ENCODE measurements around the gene TIMM22.

Gene TIMM22

GRCh38 chr17:1001640-1002411 lies 4.9 kb downstream of the TIMM22 start:
- peak overlapping the region; percentile 65 for H3K23ac ChIP-seq (ENCODE audit: low read depth, low read length, poor library complexity)
- peak overlapping the region in 1 of 2 donors; percentile 5 for H3K4me3 ChIP-seq (ENCODE audit: low read length in 2 of 2)
- H3K9ac ChIP-seq (ENCODE audit: low read depth, low read length, poor library complexity), result peak overlapping the region; percentile 33
- no peak overlapping the region for H3K14ac ChIP-seq (ENCODE audit: low read length)
- no peak overlapping the region for H3K27ac ChIP-seq (replicated peaks; ENCODE audit: low read length)
- H4K8ac ChIP-seq (ENCODE audit: low read depth, low read length), result no peak overlapping the region
- H2BK12ac ChIP-seq (ENCODE audit: low read length), result no peak overlapping the region
- H3K79me1 ChIP-seq (ENCODE audit: low read depth, low read length), result peaks cover 4% of the 10 kb centered on the region
- H3K4me1 ChIP-seq (ENCODE audit: control insufficient read depth in 2 of 2, insufficient read depth in 1 of 2, low read depth in 1 of 2, low read length in 2 of 2), result peaks cover 3% of the 10 kb centered on the region in 2 donors
- no peak for DNase-seq (ENCODE audit: low spot score)
- no peak overlapping the region for H2AFZ ChIP-seq (ENCODE audit: low read length)
- H3K27me3 ChIP-seq (ENCODE audit: control insufficient read depth in 3 of 3, insufficient read depth in 3 of 3, low read depth in 1 of 3, low read length in 3 of 3), result no peaks in the 10 kb centered on the region
- no peak overlapping the region for H2BK120ac ChIP-seq (ENCODE audit: low read depth, low read length)
- peaks cover 51 to 73% of the 10 kb centered on the region in 2 donors for H3K36me3 ChIP-seq (replicated peaks in 1 of 2; ENCODE audit: control insufficient read depth in 2 of 2, insufficient read depth in 2 of 2, low read length in 2 of 2)
- H2AK5ac ChIP-seq (ENCODE audit: low read depth, low read length), result no peak overlapping the region
- no peak overlapping the region for H3K4ac ChIP-seq (ENCODE audit: low read length)
- WGBS, 2 donors (ENCODE audit: extremely low coverage in 2 of 2, insufficient read length in 2 of 2, insufficient replicate concordance in 1 of 2), result no CpG with 5 or more reads among the region's 18 CpGs
- H4K91ac ChIP-seq (ENCODE audit: low read depth, low read length, poor library complexity), result no peak overlapping the region
- H2BK15ac ChIP-seq (ENCODE audit: low read length), result no peak overlapping the region
- H3K9me3 ChIP-seq (replicated peaks in 1 of 2; ENCODE audit: control insufficient read depth in 2 of 2, insufficient read depth in 1 of 2, low read depth in 1 of 2, low read length in 2 of 2), result no peaks in the 10 kb centered on the region
- no peak overlapping the region for H3K4me2 ChIP-seq (ENCODE audit: insufficient read depth, low read length, poor library complexity, severe bottlenecking)
- no peak overlapping the region for H3K18ac ChIP-seq (ENCODE audit: low read length)
- H2BK5ac ChIP-seq (ENCODE audit: low read length), result no peak overlapping the region

- Histone ChIP-seq H2BK120ac (ENCODE audit: low read depth, low read length) (no peak overlapping the region), H4K8ac (ENCODE audit: low read depth, low read length) (no peak overlapping the region), H2BK5ac (ENCODE audit: low read length) (no peak overlapping the region), H3K14ac (ENCODE audit: low read length) (no peak overlapping the region), H2AFZ (ENCODE audit: low read length) (no peak overlapping the region), H3K4ac (ENCODE audit: low read length) (no peak overlapping the region), H3K4me1 (ENCODE audit: control insufficient read depth in 2 of 2, insufficient read depth in 1 of 2, low read depth in 1 of 2, low read length in 2 of 2) (peaks cover 3% of the 10 kb centered on the region in 2 donors), H3K36me3 (replicated peaks in 1 of 2; ENCODE audit: control insufficient read depth in 2 of 2, insufficient read depth in 2 of 2, low read length in 2 of 2) (peaks cover 53 to 78% of the 10 kb centered on the region in 2 donors), H3K18ac (ENCODE audit: low read length) (no peak overlapping the region), H2BK12ac (ENCODE audit: low read length) (no peak overlapping the region), H4K91ac (ENCODE audit: low read depth, low read length, poor library complexity) (no peak overlapping the region), H2BK15ac (ENCODE audit: low read length) (no peak overlapping the region), H3K27ac (replicated peaks; ENCODE audit: low read length) (no peak overlapping the region), H3K79me1 (ENCODE audit: low read depth, low read length) (peaks cover under 1% of the 10 kb centered on the region), H3K4me2 (ENCODE audit: insufficient read depth, low read length, poor library complexity, severe bottlenecking) (no peak overlapping the region), H3K23ac (ENCODE audit: low read depth, low read length, poor library complexity) (no peak overlapping the region), H3K9ac (ENCODE audit: low read depth, low read length, poor library complexity) (no peak overlapping the region), H3K27me3 (ENCODE audit: control insufficient read depth in 3 of 3, insufficient read depth in 3 of 3, low read depth in 1 of 3, low read length in 3 of 3) (no peaks in the 10 kb centered on the region), H3K4me3 (ENCODE audit: low read length in 2 of 2) (no peak overlapping the region), H3K9me3 (replicated peaks in 1 of 2; ENCODE audit: control insufficient read depth in 2 of 2, insufficient read depth in 1 of 2, low read depth in 1 of 2, low read length in 2 of 2) (no peaks in the 10 kb centered on the region), H2AK5ac (ENCODE audit: low read depth, low read length) (no peak overlapping the region)
- WGBS, 2 donors (ENCODE audit: extremely low coverage in 2 of 2, insufficient read length in 2 of 2, insufficient replicate concordance in 1 of 2), result no CpG with 5 or more reads among the region's 4 CpGs
- DNase-seq (ENCODE audit: low spot score), result no peak
Measured at GRCh38 chr17:1002412-1002753, 5.5 kb downstream of the TIMM22 start.

GRCh38 chr17:1002771-1003555 lies 6.0 kb downstream of the TIMM22 start:
- H2AK5ac ChIP-seq (ENCODE audit: low read depth, low read length), result no peak overlapping the region
- no peak overlapping the region for H3K18ac ChIP-seq (ENCODE audit: low read length)
- H2BK5ac ChIP-seq (ENCODE audit: low read length), result no peak overlapping the region
- no peak overlapping the region for H2AFZ ChIP-seq (ENCODE audit: low read length)
- no peak overlapping the region for H3K9ac ChIP-seq (ENCODE audit: low read depth, low read length, poor library complexity)
- H3K4me3 ChIP-seq (ENCODE audit: low read length in 2 of 2), result no peak overlapping the region
- H3K4me2 ChIP-seq (ENCODE audit: insufficient read depth, low read length, poor library complexity, severe bottlenecking), result no peak overlapping the region
- WGBS, 2 donors (ENCODE audit: extremely low coverage in 2 of 2, insufficient read length in 2 of 2, insufficient replicate concordance in 1 of 2), result no CpG with 5 or more reads among the region's 19 CpGs
- no peak overlapping the region for H3K27ac ChIP-seq (replicated peaks; ENCODE audit: low read length)
- DNase-seq (ENCODE audit: low spot score), result no peak
- H3K23ac ChIP-seq (ENCODE audit: low read depth, low read length, poor library complexity), result no peak overlapping the region
- peaks cover 0 to under 1% of the 10 kb centered on the region in 2 donors for H3K4me1 ChIP-seq (ENCODE audit: control insufficient read depth in 2 of 2, insufficient read depth in 1 of 2, low read depth in 1 of 2, low read length in 2 of 2)
- H3K9me3 ChIP-seq (replicated peaks in 1 of 2; ENCODE audit: control insufficient read depth in 2 of 2, insufficient read depth in 1 of 2, low read depth in 1 of 2, low read length in 2 of 2), result no peaks in the 10 kb centered on the region
- no peaks in the 10 kb centered on the region for H3K27me3 ChIP-seq (ENCODE audit: control insufficient read depth in 3 of 3, insufficient read depth in 3 of 3, low read depth in 1 of 3, low read length in 3 of 3)
- H2BK15ac ChIP-seq (ENCODE audit: low read length), result no peak overlapping the region
- H4K8ac ChIP-seq (ENCODE audit: low read depth, low read length), result no peak overlapping the region
- H3K36me3 ChIP-seq (replicated peaks in 1 of 2; ENCODE audit: control insufficient read depth in 2 of 2, insufficient read depth in 2 of 2, low read length in 2 of 2), result peaks cover 55 to 84% of the 10 kb centered on the region in 2 donors
- H3K14ac ChIP-seq (ENCODE audit: low read length), result peak overlapping the region; percentile 17
- no peak overlapping the region for H2BK120ac ChIP-seq (ENCODE audit: low read depth, low read length)
- H3K4ac ChIP-seq (ENCODE audit: low read length), result no peak overlapping the region
- no peak overlapping the region for H4K91ac ChIP-seq (ENCODE audit: low read depth, low read length, poor library complexity)
- no peaks in the 10 kb centered on the region for H3K79me1 ChIP-seq (ENCODE audit: low read depth, low read length)
- H2BK12ac ChIP-seq (ENCODE audit: low read length), result no peak overlapping the region

- Histone ChIP-seq H2BK5ac (ENCODE audit: low read length) (no peak overlapping the region), H2BK12ac (ENCODE audit: low read length) (no peak overlapping the region), H3K27me3 (ENCODE audit: control insufficient read depth in 3 of 3, insufficient read depth in 3 of 3, low read depth in 1 of 3, low read length in 3 of 3) (no peaks in the 10 kb centered on the region), H2AK5ac (ENCODE audit: low read depth, low read length) (no peak overlapping the region), H4K91ac (ENCODE audit: low read depth, low read length, poor library complexity) (no peak overlapping the region), H2AFZ (ENCODE audit: low read length) (no peak overlapping the region), H3K9ac (ENCODE audit: low read depth, low read length, poor library complexity) (no peak overlapping the region), H3K23ac (ENCODE audit: low read depth, low read length, poor library complexity) (no peak overlapping the region), H3K4me3 (ENCODE audit: low read length in 2 of 2) (no peak overlapping the region), H2BK120ac (ENCODE audit: low read depth, low read length) (no peak overlapping the region), H3K4ac (ENCODE audit: low read length) (no peak overlapping the region), H2BK15ac (ENCODE audit: low read length) (no peak overlapping the region), H3K79me1 (ENCODE audit: low read depth, low read length) (no peaks in the 10 kb centered on the region), H3K27ac (replicated peaks; ENCODE audit: low read length) (no peak overlapping the region), H3K14ac (ENCODE audit: low read length) (no peak overlapping the region), H3K36me3 (replicated peaks in 1 of 2; ENCODE audit: control insufficient read depth in 2 of 2, insufficient read depth in 2 of 2, low read length in 2 of 2) (peaks cover 57 to 88% of the 10 kb centered on the region in 2 donors), H3K4me2 (ENCODE audit: insufficient read depth, low read length, poor library complexity, severe bottlenecking) (no peak overlapping the region), H3K4me1 (ENCODE audit: control insufficient read depth in 2 of 2, insufficient read depth in 1 of 2, low read depth in 1 of 2, low read length in 2 of 2) (no peaks in the 10 kb centered on the region), H4K8ac (ENCODE audit: low read depth, low read length) (no peak overlapping the region), H3K18ac (ENCODE audit: low read length) (no peak overlapping the region), H3K9me3 (replicated peaks in 1 of 2; ENCODE audit: control insufficient read depth in 2 of 2, insufficient read depth in 1 of 2, low read depth in 1 of 2, low read length in 2 of 2) (no peaks in the 10 kb centered on the region)
- no CpG with 5 or more reads among the region's 5 CpGs for WGBS, 2 donors (ENCODE audit: extremely low coverage in 2 of 2, insufficient read length in 2 of 2, insufficient replicate concordance in 1 of 2)
- no peak for DNase-seq (ENCODE audit: low spot score)
Measured at GRCh38 chr17:1003633-1003971, 6.7 kb downstream of the TIMM22 start.

Measured in neuronal stem cell (in vitro differentiated cells).